IMR-90 (cell line): ENCODE data around the gene FLRT1. TPM values are rescaled to one million over a fixed set of nuclear protein-coding genes. Genes with fewer than 3 reads are reported as not detected.

Source experiments
- ATAC-seq: fragments of 200-7000 bp; cut with Tn5 transposase; 2 replicates; pipeline ENCODE4 v1.9.1; 2020; ENCODE audit warnings: low read depth, mild to moderate bottlenecking, moderate library complexity
- BruUV-seq: library from RNA; stranded (reverse); fragments of 400-500 nt; replicated peaks from 2 replicates; lab custom pipeline; 2021; lab: Mats Ljungman, UMichigan
- CTCF ChIA-PET: fragments of 300-600 bp; formaldehyde crosslinking; extraction: SDS; loops from one replicate; lab custom pipeline; 2021; ENCODE audit warnings: antibody characterized with exemption; lab: Yijun Ruan, JAX
- POLR2A ChIA-PET: fragments of 300-600 bp; sonication (Branson Sonifier 250); formaldehyde crosslinking; loops from one replicate; lab custom pipeline; 2022; ENCODE audit warnings: antibody characterized with exemption; ENCODE audit not compliant: unreplicated experiment; lab: Charles Lee
- DNase-seq: peaks from one replicate; pipeline ENCODE4 v3.0.0; 2013
- H2AFZ ChIP-seq: replicated peaks from 2 replicates; pipeline ENCODE3; 2013; ENCODE audit warnings: low read length, mild to moderate bottlenecking; ENCODE audit not compliant: poor library complexity
- H2AK5ac ChIP-seq: 2 replicates; pipeline ENCODE4 v1.6.1; 2013; ENCODE audit warnings: low read depth, low read length, inconsistent platforms
- H2AK9ac ChIP-seq: replicated peaks from 2 replicates; pipeline ENCODE3; 2013; ENCODE audit warnings: mild to moderate bottlenecking, low read depth, low read length, moderate library complexity; ENCODE audit not compliant: poor library complexity
- H2BK120ac ChIP-seq: 2 replicates; pipeline ENCODE4 v1.6.1; 2013; ENCODE audit warnings: low read depth, low read length, inconsistent platforms
- H2BK15ac ChIP-seq: 3 replicates; pipeline ENCODE4 v1.6.1; 2013; ENCODE audit warnings: low read depth, low read length, inconsistent platforms
- H2BK20ac ChIP-seq: 2 replicates; pipeline ENCODE4 v1.6.1; 2013; ENCODE audit warnings: low read depth, mild to moderate bottlenecking, inconsistent platforms, low read length, moderate library complexity
- H2BK5ac ChIP-seq: 2 replicates; pipeline ENCODE4 v1.6.1; 2013; ENCODE audit warnings: mild to moderate bottlenecking, low read depth, low read length, inconsistent platforms; ENCODE audit not compliant: poor library complexity, severe bottlenecking
- H3K14ac ChIP-seq: replicated peaks from 2 replicates; pipeline ENCODE4 v1.6.1; 2013; ENCODE audit warnings: low read depth, low read length, inconsistent platforms
- H3K18ac ChIP-seq: 2 replicates; pipeline ENCODE4 v1.6.1; 2013; ENCODE audit warnings: low read depth, low read length, control low read depth
- H3K23ac ChIP-seq: 2 replicates; pipeline ENCODE4 v1.6.1; 2013; ENCODE audit warnings: low read depth, low read length, inconsistent platforms
- H3K27ac ChIP-seq: 2 replicates; pipeline ENCODE4 v1.5.1; 2013; ENCODE audit warnings: mild to moderate bottlenecking, control low read depth, low read length; ENCODE audit not compliant: insufficient read depth
- H3K27me3 ChIP-seq: 2 replicates; pipeline ENCODE4 v1.6.1; 2013; ENCODE audit warnings: low read length; ENCODE audit not compliant: control insufficient read depth, insufficient read depth
- H3K36me3 ChIP-seq: 2 replicates; pipeline ENCODE4 v1.6.1; 2013; ENCODE audit warnings: low read length, mixed read lengths; ENCODE audit not compliant: control insufficient read depth, insufficient read depth
- H3K4ac ChIP-seq: 2 replicates; pipeline ENCODE4 v1.6.1; 2013; ENCODE audit warnings: low read depth, low read length, inconsistent platforms
- H3K4me1 ChIP-seq: 2 replicates; pipeline ENCODE4 v1.6.1; 2013; ENCODE audit warnings: low read length, mixed read lengths; ENCODE audit not compliant: control insufficient read depth, insufficient read depth
- H3K4me2 ChIP-seq: 2 replicates; pipeline ENCODE4 v1.6.1; 2013; ENCODE audit warnings: low read depth, mild to moderate bottlenecking, control low read depth, low read length, moderate library complexity
- H3K4me3 ChIP-seq: 2 replicates; pipeline ENCODE4 v1.5.1; 2013; ENCODE audit warnings: low read depth, mild to moderate bottlenecking, control low read depth, low read length, moderate library complexity; ENCODE audit not compliant: insufficient read depth
- H3K56ac ChIP-seq: 2 replicates; pipeline ENCODE4 v1.6.1; 2013; ENCODE audit warnings: low read length, inconsistent platforms; ENCODE audit not compliant: insufficient read depth; ENCODE audit errors: extremely low read depth
- H3K79me1 ChIP-seq, 2 experiments: 2 replicates each; pipeline ENCODE4 v1.6.1; 2013; ENCODE audit warnings: low read length in 2 of 2, inconsistent platforms in 1 of 2, low read depth in 1 of 2
- H3K9ac ChIP-seq: 2 replicates; pipeline ENCODE4 v1.6.1; 2013; ENCODE audit warnings: low read depth, low read length, control low read depth
- H3K9me1 ChIP-seq: 2 replicates; pipeline ENCODE4 v1.6.1; 2013; ENCODE audit warnings: low read length, inconsistent platforms; ENCODE audit not compliant: insufficient read depth
- H3K9me3 ChIP-seq: 2 replicates; pipeline ENCODE4 v1.6.1; 2013; ENCODE audit warnings: low read length; ENCODE audit not compliant: control insufficient read depth, insufficient read depth
- H4K20me1 ChIP-seq: 2 replicates; pipeline ENCODE4 v1.6.1; 2013; ENCODE audit warnings: low read length, inconsistent platforms; ENCODE audit not compliant: insufficient read depth
- H4K5ac ChIP-seq: 2 replicates; pipeline ENCODE4 v1.6.1; 2013; ENCODE audit warnings: mild to moderate bottlenecking, low read depth, low read length, control low read depth
- H4K8ac ChIP-seq, 2 experiments: 2 replicates each; pipeline ENCODE4 v1.6.1; 2013; ENCODE audit warnings: low read depth in 2 of 2, low read length in 2 of 2, control low read depth in 1 of 2, inconsistent platforms in 1 of 2
- H4K91ac ChIP-seq: 2 replicates; pipeline ENCODE4 v1.6.1; 2013; ENCODE audit warnings: low read depth, low read length, inconsistent platforms; ENCODE audit not compliant: insufficient read depth
- BHLHE40 ChIP-seq: fragments of 150-350 bp; IDR thresholded peaks from 2 replicates; pipeline ENCODE4 v1.6.1; 2016; ENCODE audit warnings: mild to moderate bottlenecking, low read depth, low read length
- CEBPB ChIP-seq: IDR thresholded peaks from 2 replicates; pipeline ENCODE4 v1.6.1; 2012; ENCODE audit warnings: low read depth, low read length, improper control_type of control experiment
- CHD1 ChIP-seq: IDR thresholded peaks from 2 replicates; pipeline ENCODE4 v1.6.1; 2012; ENCODE audit warnings: low read depth, low read length, improper control_type of control experiment
- CTCF ChIP-seq: conservative IDR thresholded peaks from 2 replicates; pipeline ENCODE4 v1.5.1; 2012; ENCODE audit warnings: mild to moderate bottlenecking, low read depth, low read length, improper control_type of control experiment
- ELK1 ChIP-seq: fragments of 150-350 bp; IDR thresholded peaks from 2 replicates; pipeline ENCODE4 v1.6.1; 2016; ENCODE audit warnings: low read depth, mild to moderate bottlenecking, low read length, moderate library complexity, borderline replicate concordance
- FOS ChIP-seq: fragments of 150-350 bp; IDR thresholded peaks from 2 replicates; pipeline ENCODE4 v1.6.1; 2016; ENCODE audit warnings: low read depth, low read length
- MAFK ChIP-seq: IDR thresholded peaks from 2 replicates; pipeline ENCODE4 v1.6.1; 2012; ENCODE audit warnings: low read depth, low read length, improper control_type of control experiment
- MAZ ChIP-seq: IDR thresholded peaks from 2 replicates; pipeline ENCODE4 v1.6.1; 2012; ENCODE audit warnings: low read depth, mild to moderate bottlenecking, low read length, improper control_type of control experiment, moderate library complexity, borderline replicate concordance
- MXI1 ChIP-seq: IDR thresholded peaks from 2 replicates; pipeline ENCODE4 v1.6.1; 2012; ENCODE audit warnings: low read depth, mild to moderate bottlenecking, low read length, moderate library complexity, borderline replicate concordance
- NFE2L2 ChIP-seq: fragments of 150-350 bp; IDR thresholded peaks from 2 replicates; pipeline ENCODE4 v1.6.1; 2016; ENCODE audit warnings: low read depth, mild to moderate bottlenecking, low read length
- POLR2A ChIP-seq: IDR thresholded peaks from 2 replicates; pipeline ENCODE4 v1.6.1; 2012; ENCODE audit warnings: mild to moderate bottlenecking, low read depth, low read length
- RAD21 ChIP-seq: IDR thresholded peaks from 2 replicates; pipeline ENCODE4 v1.6.1; 2012; ENCODE audit warnings: low read length, improper control_type of control experiment
- RCOR1 ChIP-seq: IDR thresholded peaks from 2 replicates; pipeline ENCODE4 v1.6.1; 2012; ENCODE audit warnings: mild to moderate bottlenecking, low read length, improper control_type of control experiment; ENCODE audit not compliant: insufficient replicate concordance
- RFX5 ChIP-seq: IDR thresholded peaks from 2 replicates; pipeline ENCODE4 v1.8.0; 2012; ENCODE audit warnings: low read depth, mild to moderate bottlenecking, low read length, moderate library complexity
- SMC3 ChIP-seq: fragments of 150-350 bp; IDR thresholded peaks from 2 replicates; pipeline ENCODE4 v1.6.1; 2016; ENCODE audit warnings: low read depth, mild to moderate bottlenecking, antibody characterized with exemption, low read length, moderate library complexity
- USF2 ChIP-seq: fragments of 150-350 bp; IDR thresholded peaks from 2 replicates; pipeline ENCODE4 v1.6.1; 2017; ENCODE audit warnings: mild to moderate bottlenecking, antibody characterized with exemption, low read length, low read depth
- WGBS, 2 experiments: methylation state at CpG; one replicate each; pipeline versions ENCODE4 v1.1.5 to v1.1.7; 2013; ENCODE audit warnings: missing lambda C conversion rate in 2 of 2; ENCODE audit not compliant: insufficient read length in 1 of 2; ENCODE audit errors: extremely low coverage in 2 of 2; 5-methylcytosine and 5-hydroxymethylcytosine counted together
- dilution Hi-C: fragments of 300-500 bp; cut with HindIII; formaldehyde crosslinking; loops from one replicate; pipeline ENCODE4 v1.14.3; 2018; ENCODE audit warnings: low sequenced_read_pairs; ENCODE audit not compliant: unreplicated experiment
- in situ Hi-C: fragments of 300-500 bp; cut with MboI; formaldehyde crosslinking; loops from 3 replicates; pipeline ENCODE4 v1.14.3; 2019; ENCODE audit warnings: low sequenced_read_pairs, inconsistent platforms, mixed read lengths
- intact Hi-C: fragments of 100-400 bp; cut with micrococcal nuclease; formaldehyde crosslinking; loops from 2 replicates; pipeline ENCODE4 v1.10.0; 2022
- polyA plus RNA-seq, 3 experiments: library from polyadenylated mRNA; depleted of rRNA; stranded (reverse); fragments of >200 nt; gene quantifications; 2 replicates each; pipeline ENCODE4 v1.2.3, GENCODE V29; 2012; ENCODE audit warnings: low replicate concordance in 1 of 3
- total RNA-seq: library from RNA; depleted of rRNA; stranded (reverse); fragments of >200 nt; gene quantifications from 2 replicates; pipeline ENCODE4 v1.2.3, GENCODE V29; 2012

The FLRT1 gene
- total and polyA plus RNA-seq, 2 of the 4 experiments (the other 2 are of a cell fraction), result under 0.01 to 0.07 TPM

GRCh38 chr11:64072871-64073270 is 37.1 kb downstream of the FLRT1 start:
- Histone ChIP-seq H4K8ac (no peak overlapping the region), H3K27me3 (peaks cover 7% of the 10 kb centered on the region; the same call in 1 of the 2 replicates), H2BK120ac (no peak overlapping the region), H3K36me3 (no peaks in the 10 kb centered on the region), H3K14ac (no peak overlapping the region), H3K9me1 (0 out of 2 replicates have a peak, but pooled peaks cover 3% of the 10 kb centered on the region), H2BK20ac (no peak overlapping the region), H3K4ac (no peak overlapping the region), H3K4me3 (no peak overlapping the region), H3K56ac (no peak overlapping the region), H3K27ac (no peak overlapping the region), H3K9ac (no peak overlapping the region), H4K5ac (no peak overlapping the region), H3K18ac (no peak overlapping the region), H3K4me2 (no peak overlapping the region), H2AK5ac (no peak overlapping the region), H2BK15ac (no peak overlapping the region), H2BK5ac (no peak overlapping the region), H3K79me1 (no peaks in the 10 kb centered on the region), H4K91ac (no peak overlapping the region), H3K9me3 (no peaks in the 10 kb centered on the region), H3K23ac (no peak overlapping the region), H2AFZ (no peak overlapping the region), H3K4me1 (no peaks in the 10 kb centered on the region), H2AK9ac (no peak overlapping the region), H4K20me1 (peaks cover 12% of the 10 kb centered on the region; the same call in 1 of the 2 replicates)
- no TSS peak for BruUV-seq
- no peak for ATAC-seq
- TF ChIP-seq RAD21, result no peak
- no peak for TF ChIP-seq FOS
- TF ChIP-seq MXI1, result no peak
- TF ChIP-seq MAZ, result no peak
- no peak for TF ChIP-seq ELK1
- TF ChIP-seq RFX5, result no peak
- TF ChIP-seq CHD1, result no peak
- TF ChIP-seq MAFK, result no peak
- no peak for TF ChIP-seq NFE2L2
- TF ChIP-seq BHLHE40, result no peak
- no peak for TF ChIP-seq RCOR1
- no peak for TF ChIP-seq USF2
- TF ChIP-seq CTCF, result no peak
- no peak for TF ChIP-seq POLR2A
- TF ChIP-seq SMC3, result no peak
- no peak for TF ChIP-seq CEBPB
- intact Hi-C loops (no loop called here), dilution Hi-C loops (no loop called here), in situ Hi-C loops (no loop called here)
- 87% methylated on average over 3 of the region's 9 CpGs; no CpG with 5 or more reads in 1 of the 2 experiments for WGBS, 2 experiments
- DNase-seq, result no peak
- CTCF ChIA-PET, result no interaction called here
- POLR2A ChIA-PET, result no interaction called here
